Small intestine (tissue), 7 donors: ENCODE results near the gene ERCC4. TPM values are rescaled to one million over a fixed set of nuclear protein-coding genes. Genes with fewer than 3 reads are reported as not detected.
"Not testable (repeated sequence)": the region's sequence is repeated elsewhere in the genome, so short reads cannot be mapped to it uniquely, and the experiment has no call there.

ENCODE experiments used
- DNase-seq, 2 donors: peaks; one replicate each; pipeline versions ENCODE4 v3.0.0 to v3.0.0-alpha.2; 2013
- FAIRE-seq: peaks from 2 replicates; lab custom pipeline; 2012; peaks lifted over from hg19 to GRCh38; lab: Jason Lieb, UNC
- H3K27ac ChIP-seq, 3 donors: one replicate each; pipeline ENCODE4 v1.5.1; 2013; ENCODE audit warnings: low read length in 2 of 3, mild to moderate bottlenecking in 2 of 3, control low read depth in 1 of 3, inconsistent platforms in 1 of 3, low read depth in 1 of 3, moderate library complexity in 1 of 3
- H3K27me3 ChIP-seq, 3 donors: one replicate each; pipeline ENCODE4 v1.6.1; 2013; ENCODE audit warnings: low read length in 3 of 3, inconsistent platforms in 1 of 3; ENCODE audit not compliant: control insufficient read depth in 3 of 3, insufficient read depth in 3 of 3
- H3K36me3 ChIP-seq, 3 donors: one replicate each; pipeline ENCODE4 v1.6.1; 2013; ENCODE audit warnings: low read length in 3 of 3, inconsistent platforms in 1 of 3, low read depth in 1 of 3, mild to moderate bottlenecking in 1 of 3, moderate library complexity in 1 of 3; ENCODE audit not compliant: control insufficient read depth in 3 of 3, insufficient read depth in 2 of 3
- H3K4me1 ChIP-seq, 3 donors: one replicate each; pipeline ENCODE4 v1.6.1; 2013; ENCODE audit warnings: low read length in 2 of 3, inconsistent platforms in 1 of 3, low read depth in 1 of 3, mild to moderate bottlenecking in 1 of 3, moderate library complexity in 1 of 3; ENCODE audit not compliant: control insufficient read depth in 3 of 3, insufficient read depth in 2 of 3
- H3K4me3 ChIP-seq, 3 donors: one replicate each; pipeline ENCODE4 v1.5.1; 2013; ENCODE audit warnings: low read length in 3 of 3, control low read depth in 1 of 3, inconsistent platforms in 1 of 3, low read depth in 1 of 3, mild to moderate bottlenecking in 1 of 3, moderate library complexity in 1 of 3
- H3K9me3 ChIP-seq, 2 donors: one replicate each; pipeline ENCODE4 v1.6.1; 2013; ENCODE audit warnings: low read depth in 1 of 2, low read length in 1 of 2; ENCODE audit not compliant: control insufficient read depth in 2 of 2, insufficient read depth in 1 of 2
- WGBS, 3 donors: extraction: QIAGEN DNeasy Blood & Tissue Kit; methylation state at CpG; one replicate each; pipeline ENCODE4 v1.1.7; 2013; 5-methylcytosine and 5-hydroxymethylcytosine counted together
- polyA plus RNA-seq, 4 donors: library from polyadenylated mRNA; stranded (reverse) in 3 of 4; unstranded in 1 of 4; fragments of 200-250 nt in 3 of 4; fragments of 120-200 nt in 1 of 4; gene quantifications; one replicate each; pipeline versions ENCODE4 v1.2.1 to v1.2.3, GENCODE V29; 2013
- donor health status: healthy with polysubstance abuse.
- donor health status: control.
- donor health status: control.
- donor health status: Bipolar disorder and iron deficiency.
- donor health status: healthy.

ERCC4 gene
- polyA plus RNA-seq, 4 donors, result 0.67 to 4.9 (median 1.4) TPM

DNA sequence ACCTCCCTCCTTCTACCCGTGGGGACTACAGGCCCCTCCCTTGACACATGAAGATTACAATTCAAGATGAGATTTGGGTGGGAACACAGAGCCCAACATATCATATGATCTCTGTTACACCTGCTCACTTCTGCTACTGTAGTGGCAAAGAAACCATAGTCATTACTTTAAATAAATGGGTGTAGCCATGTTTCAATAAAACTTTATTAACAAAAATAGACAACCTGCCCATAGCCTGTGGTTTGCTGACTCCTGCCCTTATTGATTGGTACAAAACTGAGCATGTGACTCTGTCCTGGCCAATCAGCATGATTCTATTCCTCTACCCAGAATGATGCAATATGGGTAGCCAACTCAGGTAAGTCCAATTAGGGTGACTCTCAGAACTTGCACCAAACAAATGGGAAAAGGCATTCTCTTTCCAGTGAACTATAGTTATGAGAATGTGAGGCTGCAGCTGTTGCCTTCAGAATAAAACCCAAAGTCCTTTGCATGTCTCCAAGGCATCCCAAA is 15.7 kb upstream of the ERCC4 start:
- H3K4me1 ChIP-seq, result no peaks in the 10 kb centered on the region
- no peak for FAIRE-seq
- no peak for DNase-seq
- no peaks in the 10 kb centered on the region for H3K36me3 ChIP-seq
- H3K27me3 ChIP-seq, result peaks cover 0 to 4% (median 2%) of the 10 kb centered on the region in 3 donors
- WGBS, 3 donors, result 41 to 73% (median 58%) methylated on average over 1 of the region's 1 CpG
- H3K4me3 ChIP-seq, result no peak overlapping the region
- H3K27ac ChIP-seq, result no peak overlapping the region
- H3K9me3 ChIP-seq, result no peaks in the 10 kb centered on the region

DNA sequence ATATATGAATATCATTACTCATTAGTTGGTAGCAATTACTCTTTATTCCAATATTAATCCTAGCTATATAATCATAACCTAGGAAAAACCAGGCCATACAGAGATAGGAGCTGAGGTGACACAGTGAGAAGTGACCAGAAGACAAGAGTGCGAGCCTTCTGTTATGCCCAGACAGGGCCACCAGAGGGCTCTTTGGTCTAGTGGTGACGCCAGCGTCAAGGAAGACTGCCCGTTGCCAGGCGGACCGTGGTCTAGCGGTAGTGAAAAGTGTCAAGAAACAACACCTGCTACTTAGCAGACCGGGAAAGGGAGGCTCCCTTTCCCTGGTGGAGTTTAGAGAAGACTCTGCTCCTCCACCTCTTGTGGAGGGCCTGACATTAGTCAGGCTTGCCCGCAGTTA is 15.1 kb upstream of the ERCC4 start:
- H3K4me1 ChIP-seq, result not testable (repeated sequence)

DNA sequence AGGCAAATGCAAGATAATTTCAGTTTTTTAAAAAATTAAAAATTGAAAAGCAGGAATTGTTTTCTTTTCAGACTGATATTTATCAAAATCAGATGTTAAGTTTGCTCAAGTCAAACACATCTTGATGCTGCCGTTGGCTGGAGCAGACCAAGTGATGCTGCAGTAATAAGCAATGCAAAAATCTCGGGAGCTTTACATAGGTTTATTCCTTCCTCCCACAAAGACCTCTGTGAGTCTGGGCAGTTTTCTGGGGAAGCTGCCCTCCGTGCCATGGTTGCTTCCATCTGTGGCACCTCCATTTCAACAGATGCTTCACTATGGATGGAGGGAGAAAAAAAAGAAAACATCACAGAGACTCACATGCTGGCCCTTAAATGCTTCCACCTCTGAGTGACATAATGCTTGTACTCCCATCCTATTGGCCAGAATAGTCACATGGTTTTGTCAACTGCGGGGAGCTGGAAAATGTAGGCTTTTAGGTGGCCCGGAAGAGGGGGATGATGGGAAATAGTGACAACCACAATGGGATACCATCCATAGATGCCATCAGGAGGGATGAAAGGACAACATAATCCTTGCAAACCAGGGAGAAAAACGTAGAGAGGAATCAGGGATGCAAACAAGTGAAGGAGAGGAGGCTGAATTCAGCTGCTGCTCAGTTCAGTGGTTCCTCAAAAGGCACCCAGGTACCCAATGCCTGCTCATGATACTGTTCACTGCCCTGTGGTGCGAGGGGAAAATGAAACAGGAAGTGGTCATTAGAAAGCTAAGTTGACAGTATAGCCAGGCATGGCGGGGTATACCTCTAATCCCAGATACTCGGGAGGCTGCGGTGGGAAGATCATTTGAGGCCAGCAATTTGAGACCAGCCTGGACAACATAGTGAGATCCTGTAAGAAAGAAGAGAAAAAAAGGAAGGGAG is 13.5 kb upstream of the ERCC4 start:
- Histone ChIP-seq H3K9me3 (no peaks in the 10 kb centered on the region), H3K27ac (no peak overlapping the region), H3K4me3 (no peak overlapping the region), H3K27me3 (peaks cover 0 to 4% (median 2%) of the 10 kb centered on the region in 3 donors), H3K36me3 (no peaks in the 10 kb centered on the region), H3K4me1 (no peaks in the 10 kb centered on the region)
- DNase-seq, result no peak
- 78 to 79% (median 78%) methylated on average over 10 of the region's 10 CpGs for WGBS, 3 donors
- FAIRE-seq, result no peak

More for the DNA sequence above, 15.1 kb upstream of the ERCC4 start:
- H3K4me3 ChIP-seq, H3K27me3 ChIP-seq, H3K36me3 ChIP-seq, H3K27ac ChIP-seq, FAIRE-seq, H3K9me3 ChIP-seq: not testable (repeated sequence)
- DNase-seq, result peak in 1 of 2 donors; percentile 28
- WGBS, 3 donors, result 41 to 44% (median 42%) methylated on average over 8 to 9 of the region's 9 CpGs

DNA sequence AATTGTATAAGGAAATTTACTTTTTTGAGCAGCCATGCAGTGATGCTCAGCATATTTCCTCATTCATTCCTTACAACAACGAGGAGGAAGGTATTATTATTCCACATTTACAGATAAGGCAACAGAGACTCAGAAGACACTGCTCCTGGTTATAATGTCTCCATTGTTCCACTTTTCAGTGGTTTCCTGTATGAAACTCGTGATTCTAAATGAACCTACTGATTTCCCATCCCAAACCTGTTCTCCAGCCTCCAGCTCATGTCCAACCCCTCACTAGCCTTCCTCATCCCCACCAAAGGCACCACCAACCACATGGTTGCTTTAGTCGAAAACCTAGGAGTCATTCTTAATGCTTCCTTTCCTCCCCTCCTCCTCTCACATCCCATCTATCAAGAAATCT is 12.5 kb upstream of the ERCC4 start:
- no peak for DNase-seq
- no peak overlapping the region for H3K27ac ChIP-seq

DNA sequence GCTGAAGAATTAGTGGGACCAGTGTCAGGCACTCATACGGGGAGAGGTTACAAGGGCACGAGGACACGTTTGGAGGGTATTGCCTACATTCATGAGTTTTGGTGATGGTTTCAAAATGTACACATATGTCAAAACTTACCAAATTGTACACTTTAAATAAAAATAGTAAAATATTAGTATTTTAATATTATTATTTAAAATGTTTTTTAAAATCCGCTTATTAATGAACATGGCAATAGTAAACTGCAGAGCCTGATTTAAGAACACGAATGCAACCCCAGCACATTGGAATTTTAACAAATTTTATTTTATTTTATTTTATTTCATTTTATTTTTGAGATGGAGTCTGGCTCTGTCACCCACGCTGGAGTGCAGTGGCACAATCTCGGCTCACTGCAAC is 10.9 kb upstream of the ERCC4 start:
- Histone ChIP-seq H3K27me3 (peaks cover 0 to 4% (median 2%) of the 10 kb centered on the region in 3 donors), H3K4me1 (no peaks in the 10 kb centered on the region), H3K36me3 (no peaks in the 10 kb centered on the region), H3K9me3 (peaks cover 0 to 4% of the 10 kb centered on the region in 2 donors), H3K27ac (no peak overlapping the region), H3K4me3 (no peak overlapping the region)
- FAIRE-seq, result no peak
- no peak for DNase-seq
- 85 to 94% (median 91%) methylated on average over 7 of the region's 7 CpGs for WGBS, 3 donors

More for the DNA sequence above, 12.5 kb upstream of the ERCC4 start:
- Histone ChIP-seq H3K4me1 (no peaks in the 10 kb centered on the region), H3K4me3 (no peak overlapping the region), H3K36me3 (no peaks in the 10 kb centered on the region), H3K27me3 (peaks cover 0 to 4% (median 2%) of the 10 kb centered on the region in 3 donors), H3K9me3 (no peaks in the 10 kb centered on the region)
- 42 to 61% (median 50%) methylated on average over 3 of the region's 3 CpGs for WGBS, 3 donors
- no peak for FAIRE-seq

DNA sequence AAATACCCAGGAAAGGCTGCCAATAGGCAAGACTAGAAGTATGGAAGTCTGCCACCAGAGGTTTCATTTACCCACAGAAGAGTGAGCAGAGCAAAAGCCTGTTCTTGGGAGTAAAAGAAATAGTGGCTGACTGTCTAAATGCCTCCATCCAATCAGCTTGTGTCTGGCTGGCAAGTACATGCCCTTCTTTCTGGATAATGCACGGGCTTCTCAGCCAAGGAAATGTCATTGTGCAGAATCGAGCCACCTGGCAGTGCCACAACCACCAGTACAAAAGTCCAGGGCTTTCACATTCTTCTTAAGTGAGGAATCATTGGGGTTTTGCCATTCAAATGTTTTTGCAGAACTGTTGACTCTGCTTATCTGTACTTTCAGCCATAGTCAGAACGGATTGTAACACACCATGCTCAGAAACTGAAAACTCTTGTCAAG is 10.1 kb upstream of the ERCC4 start:
- WGBS, 3 donors, result 6 to 27% (median 7%) methylated on average over 3 of the region's 3 CpGs
- H3K4me3 ChIP-seq, result no peak overlapping the region
- peaks cover 0 to 4% (median 2%) of the 10 kb centered on the region in 3 donors for H3K27me3 ChIP-seq
- no peaks in the 10 kb centered on the region for H3K36me3 ChIP-seq
- DNase-seq, result peak; percentile 53 to 69
- H3K27ac ChIP-seq, result no peak overlapping the region
- FAIRE-seq, result no peak
- peaks cover 0 to 4% of the 10 kb centered on the region in 2 donors for H3K9me3 ChIP-seq
- H3K4me1 ChIP-seq, result no peaks in the 10 kb centered on the region

DNA sequence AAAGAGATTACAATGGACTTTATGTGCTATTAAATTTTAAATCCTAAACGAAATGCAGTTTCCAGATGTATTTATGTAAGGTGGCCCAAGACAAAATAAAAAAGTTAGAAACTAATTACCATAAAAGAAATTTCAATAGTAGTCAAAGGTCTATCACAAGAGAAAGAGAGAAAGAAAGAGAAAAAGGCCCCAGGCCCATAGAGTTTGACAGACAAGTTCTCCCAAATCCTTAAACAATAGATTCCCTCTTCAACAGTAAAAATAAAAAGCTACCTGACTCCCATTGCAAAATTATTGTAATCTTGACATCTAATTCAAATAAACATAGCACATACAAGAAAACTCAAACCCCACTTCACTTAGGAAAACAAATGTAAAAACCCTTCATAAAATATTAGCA is 8.6 kb upstream of the ERCC4 start:
- no peak for DNase-seq
- H3K4me3 ChIP-seq, result no peak overlapping the region
- H3K9me3 ChIP-seq, result peaks cover 0 to 4% of the 10 kb centered on the region in 2 donors
- peaks cover 0 to 4% (median 2%) of the 10 kb centered on the region in 3 donors for H3K27me3 ChIP-seq
- WGBS, 3 donors, result 61 to 86% (median 75%) methylated on average over 1 of the region's 1 CpG
- no peak overlapping the region for H3K27ac ChIP-seq
- no peaks in the 10 kb centered on the region for H3K4me1 ChIP-seq
- no peaks in the 10 kb centered on the region for H3K36me3 ChIP-seq
- FAIRE-seq, result no peak

DNA sequence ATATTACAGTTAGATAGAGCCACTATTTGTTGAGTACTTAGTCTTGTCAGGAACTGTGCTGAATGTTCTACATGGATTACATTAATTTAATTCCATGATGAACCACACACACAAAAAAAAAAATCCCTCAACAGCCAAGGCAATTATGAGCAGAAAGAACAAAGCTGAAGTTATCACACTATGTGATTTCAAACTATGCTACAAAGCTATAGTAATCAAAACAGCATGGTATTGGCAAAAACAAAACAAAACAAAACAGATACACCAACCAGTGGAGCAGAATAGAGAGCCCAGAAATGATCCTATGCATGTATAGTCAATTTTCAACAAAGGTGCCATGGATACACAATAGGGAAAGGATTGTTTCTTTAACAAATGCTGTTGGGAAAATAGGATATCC is 8.1 kb upstream of the ERCC4 start:
- H3K9me3 ChIP-seq, result peaks cover 0 to 4% of the 10 kb centered on the region in 2 donors
- FAIRE-seq (no peak), DNase-seq (no peak)
- H3K4me3 ChIP-seq, result no peak overlapping the region
- peaks cover 0 to 4% (median 0%) of the 10 kb centered on the region in 3 donors for H3K27me3 ChIP-seq
- no peak overlapping the region for H3K27ac ChIP-seq
- H3K36me3 ChIP-seq, result no peaks in the 10 kb centered on the region
- H3K4me1 ChIP-seq, result no peaks in the 10 kb centered on the region
